Suprapubic skin (tissue), 4 donors: ENCODE measurements around the gene TMC7.

Experiments used
- CTCF ChIP-seq, 2 donors: fragments of 200-600 bp in 1 of 2; fragments of 450-650 bp in 1 of 2; sonication (generic) in 1 of 2; IDR thresholded peaks; one replicate each; pipeline ENCODE4 v1.5.1; 2016 to 2019; ENCODE audit warnings: antibody characterized with exemption in 2 of 2, mild to moderate bottlenecking in 1 of 2, moderate library complexity in 1 of 2
- POLR2A ChIP-seq, 2 donors: fragments of 450-650 bp; IDR thresholded peaks; one replicate each; pipeline ENCODE4 v1.6.1; 2017; ENCODE audit warnings: antibody characterized with exemption in 2 of 2, mild to moderate bottlenecking in 2 of 2, moderate library complexity in 2 of 2
- POLR2AphosphoS5 ChIP-seq, 3 donors: sonication (generic); formaldehyde crosslinking; IDR thresholded peaks; one replicate each; pipeline ENCODE4 v1.6.1; 2017; ENCODE audit warnings: antibody characterized with exemption in 3 of 3

- no peak for TF ChIP-seq CTCF (IDR thresholded peaks at IDR 0.05)
- no peak for TF ChIP-seq POLR2AphosphoS5 (IDR thresholded peaks at IDR 0.05)
- no peak for TF ChIP-seq POLR2A (IDR thresholded peaks at IDR 0.05)
These were observed 62.3 kb downstream of the TMC7 start for GRCh38 chr16:19046062-19046461.
